Psoas muscle (tissue), 8 donors: ENCODE data around the gene DSTN. TPM values are rescaled to one million over a fixed set of nuclear protein-coding genes. Genes with fewer than 3 reads are reported as not detected.

Experiments
- ATAC-seq, 4 donors: fragments of 200-7000 bp; cut with Tn5 transposase; one replicate each; pipeline ENCODE4 v1.9.1; 2020; ENCODE audit warnings: moderate library complexity in 3 of 4, mild to moderate bottlenecking in 2 of 4
- DNase-seq, 2 donors: peaks; one replicate each; pipeline ENCODE4 v3.0.0-alpha.2; 2020
- H3K27ac ChIP-seq: fragments of 200-600 bp; one replicate; pipeline ENCODE4 v1.8.0; 2022
- H3K27me3 ChIP-seq, 3 donors: fragments of 200-600 bp in 1 of 3; one replicate each; pipeline versions ENCODE4 v1.6.1 to v1.8.0; 2013 to 2022; ENCODE audit warnings: low read length in 2 of 3, mild to moderate bottlenecking in 2 of 3, moderate library complexity in 1 of 3; ENCODE audit not compliant: insufficient read depth in 3 of 3
- H3K36me3 ChIP-seq, 2 donors: fragments of 200-600 bp in 1 of 2; one replicate each; pipeline versions ENCODE4 v1.6.1 to v1.8.0; 2013 to 2022; ENCODE audit warnings: low read depth in 1 of 2, mild to moderate bottlenecking in 1 of 2, moderate library complexity in 1 of 2; ENCODE audit not compliant: insufficient read depth in 1 of 2
- H3K4me1 ChIP-seq: fragments of 200-600 bp; one replicate; pipeline ENCODE4 v1.8.0; 2022
- H3K4me3 ChIP-seq: fragments of 200-600 bp; one replicate; pipeline ENCODE4 v1.8.0; 2022; ENCODE audit warnings: mild to moderate bottlenecking
- H3K9me3 ChIP-seq: fragments of 200-600 bp; one replicate; pipeline ENCODE4 v1.8.0; 2022
- WGBS, 3 donors: extraction: QIAGEN DNeasy Blood & Tissue Kit; methylation state at CpG; one replicate each; pipeline versions ENCODE4 v1.1.6 to v1.1.7; 2013; 5-methylcytosine and 5-hydroxymethylcytosine counted together
- intact Hi-C, 2 donors: fragments of 100-400 bp; cut with DNase I; formaldehyde crosslinking; loops; one replicate each; pipeline versions ENCODE4 v1.11.0 to v1.14.2; 2022
- polyA plus RNA-seq, 3 donors: library from polyadenylated mRNA; stranded (reverse); fragments of 200-250 nt; gene quantifications; one replicate each; pipeline ENCODE4 v1.2.3, GENCODE V29; 2013
- total RNA-seq, 4 donors: library from RNA; stranded (reverse); fragmentation: NEBNext Ultra II Directional in 2 of 4; extraction: Animal tissue kit (Norgen Biotek cat#: 25700) in 2 of 4; gene quantifications; one replicate each; pipeline versions ENCODE4 v1.2.1 to v1.2.4, GENCODE V29; 2021 to 2023
- TF ChIP-seq, protein P1 (sequence below): fragments of 200-600 bp; IDR thresholded peaks from one replicate; pipeline ENCODE4 v1.8.0; 2022; ENCODE audit warnings: antibody characterized with exemption
- donor health status: healthy with polysubstance abuse.
- donor health status: DM: no; HTN: no; CAD: no; lungs with moderate emphysema.
- donor health status: Bipolar disorder and iron deficiency.
- donor health status: healthy.
- donor health status: DM: yes; HTN: yes; CAD: no.
- donor health status: DM: no; HTN: no; CAD: no.
- donor health status: DM: no; HTN: no; CAD: no.
- donor health status: DM: yes; HTN: yes; CAD: no.

DSTN gene
- total and polyA plus RNA-seq, 7 donors, result 45.6 to 202 (median 82.3) TPM

DNA sequence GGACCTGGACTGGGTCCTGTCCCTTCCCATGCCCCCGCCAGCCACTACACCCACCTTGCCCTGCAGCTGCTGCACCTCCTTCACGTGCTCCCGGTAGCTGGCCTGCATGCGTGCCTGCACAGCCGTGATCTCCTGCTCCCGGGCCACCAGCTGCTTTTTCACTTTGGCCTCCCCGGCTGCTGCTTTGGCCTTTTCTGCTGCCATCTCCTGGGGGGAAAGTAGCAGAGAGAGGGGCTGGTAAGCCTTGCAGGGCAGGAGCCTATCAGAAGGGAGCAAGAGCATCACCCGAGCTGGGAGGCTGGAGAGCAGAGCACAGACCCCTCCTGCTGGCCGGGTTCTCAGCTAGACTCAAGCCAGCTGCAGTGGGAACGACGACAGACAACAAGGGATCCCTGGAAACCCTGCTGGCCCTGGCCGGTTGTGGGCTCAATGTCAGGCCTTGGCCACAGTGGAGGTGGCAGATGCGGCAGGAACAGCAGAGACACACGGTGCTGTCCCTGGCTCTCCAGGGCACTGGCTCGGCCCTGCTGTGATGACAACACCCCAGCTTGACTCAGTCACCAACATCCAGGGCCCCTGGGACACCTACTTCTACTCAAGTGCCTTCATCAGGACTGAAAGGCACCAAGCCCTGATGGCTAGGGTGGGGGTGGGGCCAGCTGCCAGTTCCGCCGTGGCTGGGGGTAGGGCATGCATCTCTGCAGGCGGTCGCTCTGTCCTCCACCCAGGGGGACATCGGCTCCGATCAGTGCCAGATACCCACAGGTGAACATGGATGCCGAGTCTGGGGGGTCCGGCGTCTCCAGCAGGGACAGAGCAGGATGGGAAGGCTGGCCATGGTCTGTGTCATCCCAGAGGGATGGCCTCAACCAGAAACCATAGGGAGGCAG is 66.9 kb downstream of the DSTN start:
- Histone ChIP-seq H3K27ac (no peak overlapping the region), H3K4me3 (no peak overlapping the region), H3K4me1 (peaks cover 19% of the 10 kb centered on the region), H3K9me3 (no peaks in the 10 kb centered on the region), H3K36me3 (peaks cover 0 to 69% of the 10 kb centered on the region in 2 donors), H3K27me3 (no peaks in the 10 kb centered on the region)
- intact Hi-C loops, result no loop called here
- TF ChIP-seq, protein P1, sequence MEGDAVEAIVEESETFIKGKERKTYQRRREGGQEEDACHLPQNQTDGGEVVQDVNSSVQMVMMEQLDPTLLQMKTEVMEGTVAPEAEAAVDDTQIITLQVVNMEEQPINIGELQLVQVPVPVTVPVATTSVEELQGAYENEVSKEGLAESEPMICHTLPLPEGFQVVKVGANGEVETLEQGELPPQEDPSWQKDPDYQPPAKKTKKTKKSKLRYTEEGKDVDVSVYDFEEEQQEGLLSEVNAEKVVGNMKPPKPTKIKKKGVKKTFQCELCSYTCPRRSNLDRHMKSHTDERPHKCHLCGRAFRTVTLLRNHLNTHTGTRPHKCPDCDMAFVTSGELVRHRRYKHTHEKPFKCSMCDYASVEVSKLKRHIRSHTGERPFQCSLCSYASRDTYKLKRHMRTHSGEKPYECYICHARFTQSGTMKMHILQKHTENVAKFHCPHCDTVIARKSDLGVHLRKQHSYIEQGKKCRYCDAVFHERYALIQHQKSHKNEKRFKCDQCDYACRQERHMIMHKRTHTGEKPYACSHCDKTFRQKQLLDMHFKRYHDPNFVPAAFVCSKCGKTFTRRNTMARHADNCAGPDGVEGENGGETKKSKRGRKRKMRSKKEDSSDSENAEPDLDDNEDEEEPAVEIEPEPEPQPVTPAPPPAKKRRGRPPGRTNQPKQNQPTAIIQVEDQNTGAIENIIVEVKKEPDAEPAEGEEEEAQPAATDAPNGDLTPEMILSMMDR, result no peak
- 50 to 61% (median 53%) methylated on average over 23 to 24 of the region's 24 CpGs for WGBS, 3 donors
- DNase-seq, result no peak
- peak in 2 of 4 donors; percentile 11 to 25 for ATAC-seq

DNA sequence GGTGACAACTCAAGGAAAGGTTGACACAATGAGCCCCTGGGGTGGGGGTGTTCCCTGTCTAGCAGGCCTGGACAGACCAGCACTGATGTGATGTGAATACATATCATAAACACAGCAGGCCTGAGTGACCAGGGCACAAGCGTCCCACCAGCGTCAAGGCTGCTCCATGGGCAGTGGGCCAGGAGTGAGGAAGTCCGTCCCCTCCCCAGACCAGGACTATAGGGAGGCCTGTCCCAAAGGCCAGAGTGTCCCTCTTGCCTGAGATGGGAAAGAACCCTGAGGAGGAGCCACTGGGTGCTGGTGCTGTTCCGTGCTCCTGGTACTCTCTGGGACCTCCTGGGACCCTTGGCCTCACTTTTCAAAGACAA is 67.5 kb downstream of the DSTN start:
- ATAC-seq (no peak), DNase-seq (no peak)
- H3K27me3 ChIP-seq, result no peaks in the 10 kb centered on the region
- 56 to 88% (median 73%) methylated on average over 4 of the region's 4 CpGs for WGBS, 3 donors
- H3K9me3 ChIP-seq, result no peaks in the 10 kb centered on the region
- TF ChIP-seq, protein P1, result no peak
- peaks cover 0 to 63% of the 10 kb centered on the region in 2 donors for H3K36me3 ChIP-seq
- peaks cover 26% of the 10 kb centered on the region for H3K4me1 ChIP-seq
- H3K4me3 ChIP-seq, result no peak overlapping the region
- H3K27ac ChIP-seq, result no peak overlapping the region
- intact Hi-C loops, result no loop called here

DNA sequence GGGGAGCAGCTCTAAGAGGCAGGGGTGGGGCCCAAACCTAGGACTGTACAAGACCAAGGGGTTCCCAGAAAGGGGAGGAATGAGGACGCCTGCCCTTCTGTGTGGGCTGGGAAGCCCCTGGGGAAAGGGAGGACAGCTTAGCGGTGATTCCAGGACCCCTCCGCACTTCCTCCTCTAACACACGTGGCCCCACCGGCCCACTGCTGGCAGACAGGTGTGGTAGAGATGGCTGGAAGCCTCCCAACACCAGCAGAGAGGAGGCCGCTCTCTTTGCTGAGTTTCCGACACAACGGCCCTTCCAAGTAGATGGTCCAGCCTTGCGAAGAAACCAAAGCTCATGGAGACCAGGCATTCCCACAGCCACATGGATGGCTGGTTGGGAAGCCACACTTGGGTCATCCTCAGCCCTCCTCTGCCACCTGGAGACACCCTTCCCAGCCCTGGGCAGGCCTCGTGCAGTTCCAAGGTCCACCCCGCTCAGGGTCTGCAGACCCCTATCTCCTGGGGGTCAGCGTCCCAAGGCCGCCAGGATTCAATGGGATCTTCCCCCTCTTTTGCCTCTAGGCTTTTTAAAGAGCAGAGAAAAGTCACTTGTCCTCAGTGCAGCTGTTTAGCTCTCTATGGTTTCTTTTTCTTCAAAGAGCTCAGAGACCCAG is 68.2 kb downstream of the DSTN start:
- H3K27ac ChIP-seq, result no peak overlapping the region
- H3K27me3 ChIP-seq, result no peaks in the 10 kb centered on the region
- 80 to 88% (median 84%) methylated on average over 13 of the region's 13 CpGs for WGBS, 3 donors
- H3K4me3 ChIP-seq, result no peak overlapping the region
- H3K4me1 ChIP-seq, result peaks cover 32% of the 10 kb centered on the region
- peaks cover 0 to 60% of the 10 kb centered on the region in 2 donors for H3K36me3 ChIP-seq
- TF ChIP-seq, protein P1, result no peak
- intact Hi-C loops, result no loop called here
- ATAC-seq (no peak), DNase-seq (no peak)
- no peaks in the 10 kb centered on the region for H3K9me3 ChIP-seq

DNA sequence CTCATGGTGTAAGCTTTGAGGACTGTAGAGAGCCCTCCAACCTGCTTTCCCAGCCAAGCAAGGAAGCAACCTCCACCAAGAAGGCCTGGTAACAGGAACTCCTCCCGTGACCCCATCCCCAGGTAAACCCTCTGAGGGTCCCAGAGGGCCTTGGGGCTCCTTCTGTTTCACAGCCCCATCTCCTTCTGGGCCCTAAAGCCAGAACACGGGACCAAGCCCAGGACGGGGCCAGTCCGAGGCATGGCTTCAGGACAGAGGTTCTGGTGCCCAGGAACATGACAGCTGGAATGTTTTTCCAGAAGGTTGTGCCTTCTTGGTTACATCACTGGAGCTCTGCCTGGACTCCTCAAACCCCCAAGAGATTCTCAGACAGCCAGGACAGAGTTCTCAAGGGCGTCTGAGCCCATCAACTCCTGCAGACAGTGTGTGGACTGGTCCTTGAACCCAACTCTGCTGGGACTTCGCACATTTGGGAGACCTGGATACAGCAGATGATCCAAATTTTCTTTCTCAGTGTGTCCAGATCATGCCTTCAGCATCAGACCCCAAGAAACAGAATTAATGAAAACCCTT is 69.0 kb downstream of the DSTN start:
- intact Hi-C loops, result no loop called here
- Histone ChIP-seq H3K4me1 (peaks cover 39% of the 10 kb centered on the region), H3K27me3 (no peaks in the 10 kb centered on the region), H3K4me3 (no peak overlapping the region), H3K9me3 (no peaks in the 10 kb centered on the region), H3K36me3 (peaks cover 0 to 52% of the 10 kb centered on the region in 2 donors), H3K27ac (no peak overlapping the region)
- TF ChIP-seq, protein P1, result no peak
- no peak for ATAC-seq
- peak in 1 of 2 donors; percentile 52 for DNase-seq
- 66 to 89% (median 72%) methylated on average over 6 of the region's 6 CpGs for WGBS, 3 donors
